MM.1S (cell line): ENCODE data around the gene NAPA.

Experiments
- EZH2 ChIP-seq: fragments of 300-600 bp; sonication (generic); optimal IDR thresholded peaks from 2 replicates; pipeline ENCODE3; 2017; ENCODE audit warnings: low read depth, mild to moderate bottlenecking, antibody characterized with exemption, low read length, mixed read lengths
- EZH2phosphoT487 ChIP-seq: fragments of 300-600 bp; sonication (generic); IDR thresholded peaks from 2 replicates; pipeline ENCODE4 v1.6.1; 2018; ENCODE audit warnings: antibody characterized with exemption, low read length
- TF ChIP-seq, protein P1 (sequence below): fragments of 300-600 bp; sonication (generic); IDR thresholded peaks from 2 replicates; pipeline ENCODE4 v1.5.1; 2016; ENCODE audit warnings: antibody characterized with exemption, low read length, mixed read lengths

DNA sequence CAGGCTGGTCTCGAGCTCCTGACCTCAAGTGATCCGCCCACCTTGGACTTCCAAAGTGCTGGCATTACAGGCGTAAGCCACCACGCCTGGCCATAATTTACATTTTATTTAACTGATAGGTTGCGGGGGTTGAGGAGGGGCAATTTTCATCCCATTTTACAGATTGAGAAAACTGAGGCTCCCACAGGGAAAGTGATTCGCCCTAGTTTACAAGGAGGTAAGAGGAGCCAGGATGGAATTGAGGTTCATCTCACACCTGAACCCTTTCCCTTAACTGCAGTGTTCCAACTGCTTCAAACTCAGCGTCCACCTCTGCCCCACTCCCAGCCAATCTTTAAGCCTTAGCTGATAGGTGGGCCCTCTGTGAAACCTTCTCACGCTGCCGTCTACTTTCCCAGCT lies 4.0 kb upstream of the NAPA start:
- TF ChIP-seq, protein P1, sequence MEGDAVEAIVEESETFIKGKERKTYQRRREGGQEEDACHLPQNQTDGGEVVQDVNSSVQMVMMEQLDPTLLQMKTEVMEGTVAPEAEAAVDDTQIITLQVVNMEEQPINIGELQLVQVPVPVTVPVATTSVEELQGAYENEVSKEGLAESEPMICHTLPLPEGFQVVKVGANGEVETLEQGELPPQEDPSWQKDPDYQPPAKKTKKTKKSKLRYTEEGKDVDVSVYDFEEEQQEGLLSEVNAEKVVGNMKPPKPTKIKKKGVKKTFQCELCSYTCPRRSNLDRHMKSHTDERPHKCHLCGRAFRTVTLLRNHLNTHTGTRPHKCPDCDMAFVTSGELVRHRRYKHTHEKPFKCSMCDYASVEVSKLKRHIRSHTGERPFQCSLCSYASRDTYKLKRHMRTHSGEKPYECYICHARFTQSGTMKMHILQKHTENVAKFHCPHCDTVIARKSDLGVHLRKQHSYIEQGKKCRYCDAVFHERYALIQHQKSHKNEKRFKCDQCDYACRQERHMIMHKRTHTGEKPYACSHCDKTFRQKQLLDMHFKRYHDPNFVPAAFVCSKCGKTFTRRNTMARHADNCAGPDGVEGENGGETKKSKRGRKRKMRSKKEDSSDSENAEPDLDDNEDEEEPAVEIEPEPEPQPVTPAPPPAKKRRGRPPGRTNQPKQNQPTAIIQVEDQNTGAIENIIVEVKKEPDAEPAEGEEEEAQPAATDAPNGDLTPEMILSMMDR = no peak
- TF ChIP-seq EZH2 (no peak), EZH2phosphoT487 (no peak)
